Immature natural killer cell (primary cell): Measurements from ENCODE around the gene ACBD3. TPM values are rescaled to one million over a fixed set of nuclear protein-coding genes. Genes with fewer than 3 reads are reported as not detected.

Experiments used
- polyA plus RNA-seq, 3 donors: library from polyadenylated mRNA; unstranded; fragments of 300-500 nt; fragmentation: Illumina TruSeq; gene quantifications; one replicate each; pipeline ENCODE4 v1.2.3, GENCODE V29; 2021

The ACBD3 gene
- polyA plus RNA-seq, 3 donors from 2014 or later: 4.8 to 23.2 (median 11.2) TPM

Other genes starting within 250 kb of the ACBD3 start
- not detected for gene LEFTY2, start 245.5 kb downstream of the ACBD3 start, polyA plus RNA-seq
- 10 to 100 TPM; 13.5 to 18.9 (median 15.8) TPM for gene SDE2, start 187.4 kb downstream of the ACBD3 start, polyA plus RNA-seq
- gene H3-3A, start 124.0 kb downstream of the ACBD3 start, polyA plus RNA-seq: 1,000 to 10,000 TPM in 1 of 3 donors, 100 to 1,000 TPM in 2; 850 to 1,086 (median 967) TPM
- gene MIXL1, start 36.9 kb upstream of the ACBD3 start, polyA plus RNA-seq: not detected
- 1 to 10 TPM in 2 of 3 donors, under 1 TPM in 1; 0.94 to 3.1 (median 1.8) TPM for gene LIN9, start 122.4 kb upstream of the ACBD3 start, polyA plus RNA-seq
- gene PARP1, start 221.4 kb upstream of the ACBD3 start, polyA plus RNA-seq: 100 to 1,000 TPM in 1 of 3 donors, 10 to 100 TPM in 2; 36.7 to 130 (median 63.2) TPM